Suppressor macrophage (primary cell): ENCODE data around the gene ACOT7.

Experiments
- DNase-seq, 4 experiments: peaks; one replicate each; pipeline ENCODE4 v3.0.0-alpha.2; 2020 to 2022

Gene ACOT7

GRCh38 chr1:6267686-6268322 lies 125.8 kb downstream of the ACOT7 start:
- no peak for DNase-seq

GRCh38 chr1:6266641-6267040 lies 126.9 kb downstream of the ACOT7 start:
- DNase-seq: no peak

GRCh38 chr1:6265151-6265550 lies 128.4 kb downstream of the ACOT7 start:
- DNase-seq: no peak

GRCh38 chr1:6263716-6264115 lies 129.9 kb downstream of the ACOT7 start:
- DNase-seq: no peak

GRCh38 chr1:6262555-6263420 lies 130.8 kb downstream of the ACOT7 start:
- DNase-seq: no peak

- DNase-seq: no peak
These were observed 132.0 kb downstream of the ACOT7 start for GRCh38 chr1:6261615-6261995.

GRCh38 chr1:6260961-6261614 lies 132.5 kb downstream of the ACOT7 start, which contains the start of gene GPR153:
TSS of gene GPR153 (minus strand) at chr1:6261098. CDS start at chr1:6254905, 6,193 bp downstream.
- peak; percentile 45 to 78 (median 62) for DNase-seq

GRCh38 chr1:6260433-6260934 lies 133.1 kb downstream of the ACOT7 start:
- DNase-seq: no peak

- peak; percentile 88 to 95 (median 91) for DNase-seq
These were observed 133.8 kb downstream of the ACOT7 start for GRCh38 chr1:6259491-6260362.

DNA sequence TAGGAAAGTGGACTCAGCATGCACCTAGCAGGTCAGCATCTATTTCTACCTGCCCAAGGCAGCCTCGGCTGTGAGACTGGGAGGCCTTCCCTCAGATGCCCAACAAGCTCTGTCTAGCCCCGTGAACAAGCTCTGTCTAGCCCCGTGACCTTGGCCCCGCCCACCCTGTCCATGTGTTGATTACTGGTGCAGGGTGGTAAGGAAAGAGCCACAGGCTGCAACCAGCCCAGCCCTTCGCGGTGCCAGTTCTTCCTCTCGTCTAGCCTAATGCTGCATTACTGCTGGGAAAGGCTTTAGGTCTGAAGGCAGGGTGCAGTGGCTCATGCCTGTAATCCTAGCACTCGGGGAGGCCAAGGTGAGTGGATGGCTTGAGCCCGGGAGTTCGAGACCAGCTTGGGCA lies 134.9 kb downstream of the ACOT7 start:
- DNase-seq: peak in 1 of 4 experiments; percentile 43

GRCh38 chr1:6257541-6258069 lies 136.0 kb downstream of the ACOT7 start:
- DNase-seq: no peak

DNA sequence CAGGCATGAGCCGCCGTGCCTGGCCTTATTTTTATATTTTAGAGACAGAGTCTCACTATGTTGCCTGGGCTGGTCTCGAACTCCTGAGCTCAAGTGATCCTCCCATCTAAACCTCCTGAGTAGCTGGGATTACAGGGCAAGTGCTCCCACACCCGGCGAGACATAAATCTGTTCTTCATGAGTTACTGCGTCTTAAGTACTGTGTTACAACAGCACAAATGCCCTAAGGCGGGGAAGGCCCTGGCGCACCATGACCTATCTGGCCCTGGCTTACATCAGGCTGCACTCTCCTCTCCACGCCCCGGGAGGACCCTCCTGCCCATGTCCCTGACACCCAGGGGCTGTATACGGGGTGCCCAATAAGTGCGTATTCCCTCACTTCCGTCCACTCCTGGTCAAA lies 136.9 kb downstream of the ACOT7 start:
- DNase-seq: no peak

- no peak for DNase-seq
These were observed 138.9 kb downstream of the ACOT7 start for GRCh38 chr1:6254691-6255090.

DNA sequence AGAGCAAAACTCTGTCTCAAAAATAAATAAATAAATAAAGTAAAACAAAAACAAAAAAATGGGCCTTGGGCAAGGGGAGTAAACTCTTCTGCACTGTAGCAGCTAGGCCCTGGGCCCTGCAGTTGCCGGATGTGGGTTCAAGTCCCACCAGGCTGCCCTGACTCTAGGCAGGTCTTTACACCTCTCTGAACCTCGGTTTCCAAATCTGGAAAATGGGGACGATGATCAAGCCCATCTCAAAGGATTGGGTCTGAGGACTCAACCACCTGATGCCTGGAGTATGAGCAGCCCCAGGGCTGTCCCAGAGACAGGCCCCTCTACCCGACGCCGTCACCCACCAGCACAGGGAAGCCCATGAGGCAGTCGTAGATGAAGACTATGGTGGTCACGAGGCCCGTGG lies 140.2 kb downstream of the ACOT7 start:
- DNase-seq: no peak

DNA sequence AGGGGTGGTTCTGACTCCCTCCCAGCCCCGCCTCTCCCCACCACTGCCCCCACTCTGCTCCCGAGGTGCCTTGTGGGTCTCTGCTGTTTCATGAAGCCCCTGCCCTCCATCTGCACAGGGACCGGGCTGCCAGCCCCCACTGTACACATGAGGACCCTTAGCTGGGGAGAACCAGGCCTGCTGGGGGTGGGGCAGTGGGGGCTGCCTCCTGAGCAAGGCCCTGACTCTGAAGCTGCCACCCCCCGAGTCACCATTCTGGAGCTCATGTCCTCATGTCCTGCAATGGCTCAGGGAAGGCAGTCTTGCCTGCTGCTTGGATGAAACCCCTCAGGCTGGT lies 141.2 kb downstream of the ACOT7 start:
- DNase-seq: no peak

DNA sequence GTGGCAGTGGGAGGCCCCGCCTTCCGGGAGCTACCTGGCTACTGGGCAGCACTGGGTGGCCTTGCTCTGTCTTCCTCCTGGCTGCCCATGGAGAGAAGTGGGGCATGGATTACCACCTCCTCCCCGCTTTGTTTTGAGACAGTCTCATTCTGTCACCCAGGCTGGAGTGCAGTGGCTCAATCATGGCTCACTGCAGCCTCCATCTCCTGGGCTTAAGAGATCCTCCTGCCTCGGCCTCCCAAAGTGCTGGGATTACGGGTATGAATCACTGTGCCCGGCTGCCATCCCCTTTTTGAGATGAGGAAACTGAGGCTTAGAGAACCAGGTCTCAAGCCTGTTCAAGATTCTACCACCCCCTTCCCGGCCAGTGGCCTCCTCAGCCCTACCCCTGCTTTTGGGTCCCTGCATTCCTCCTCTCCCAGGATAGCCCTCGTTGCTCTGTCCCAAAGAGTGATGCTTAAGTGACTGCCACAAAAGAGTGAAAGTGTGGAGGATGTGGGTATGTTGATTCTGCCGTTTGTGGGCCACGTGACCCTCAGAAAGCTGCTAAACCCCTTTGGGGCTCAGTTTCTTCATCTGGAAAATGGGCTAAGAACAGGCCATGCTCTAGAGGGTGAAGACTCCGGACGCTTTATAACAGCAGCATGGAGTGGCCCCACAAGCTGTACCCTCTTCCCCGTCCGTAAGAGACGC lies 141.7 kb downstream of the ACOT7 start:
- no peak for DNase-seq

GRCh38 chr1:6251233-6251632 lies 142.3 kb downstream of the ACOT7 start:
- DNase-seq: no peak

GRCh38 chr1:6249739-6250689 lies 143.6 kb downstream of the ACOT7 start:
- DNase-seq: peak in 1 of 4 experiments; percentile 22

GRCh38 chr1:6248932-6249738 lies 144.4 kb downstream of the ACOT7 start:
- peak; percentile 20 to 48 (median 37) for DNase-seq
